Mammary epithelial cell (primary cell): Measurements from ENCODE around the gene UHRF2.
A peak's percentile ranks its signal among the peaks of the same experiment; 100 is the strongest.

Experiments used
- CTCF ChIP-seq, 2 donors: IDR thresholded peaks in 1 of 2; conservative IDR thresholded peaks in 1 of 2; 2 replicates each; pipeline ENCODE4 v1.5.1; 2011 to 2012; ENCODE audit warnings: inconsistent platforms in 2 of 2, low read length in 2 of 2, mild to moderate bottlenecking in 2 of 2, control low read depth in 1 of 2, low read depth in 1 of 2; ENCODE audit not compliant: insufficient read depth in 1 of 2; ENCODE audit errors: extremely low read depth in 1 of 2
- EZH2 ChIP-seq: IDR thresholded peaks from 2 replicates; pipeline ENCODE4 v1.6.1; 2012; ENCODE audit warnings: low read length, inconsistent platforms, borderline replicate concordance

DNA sequence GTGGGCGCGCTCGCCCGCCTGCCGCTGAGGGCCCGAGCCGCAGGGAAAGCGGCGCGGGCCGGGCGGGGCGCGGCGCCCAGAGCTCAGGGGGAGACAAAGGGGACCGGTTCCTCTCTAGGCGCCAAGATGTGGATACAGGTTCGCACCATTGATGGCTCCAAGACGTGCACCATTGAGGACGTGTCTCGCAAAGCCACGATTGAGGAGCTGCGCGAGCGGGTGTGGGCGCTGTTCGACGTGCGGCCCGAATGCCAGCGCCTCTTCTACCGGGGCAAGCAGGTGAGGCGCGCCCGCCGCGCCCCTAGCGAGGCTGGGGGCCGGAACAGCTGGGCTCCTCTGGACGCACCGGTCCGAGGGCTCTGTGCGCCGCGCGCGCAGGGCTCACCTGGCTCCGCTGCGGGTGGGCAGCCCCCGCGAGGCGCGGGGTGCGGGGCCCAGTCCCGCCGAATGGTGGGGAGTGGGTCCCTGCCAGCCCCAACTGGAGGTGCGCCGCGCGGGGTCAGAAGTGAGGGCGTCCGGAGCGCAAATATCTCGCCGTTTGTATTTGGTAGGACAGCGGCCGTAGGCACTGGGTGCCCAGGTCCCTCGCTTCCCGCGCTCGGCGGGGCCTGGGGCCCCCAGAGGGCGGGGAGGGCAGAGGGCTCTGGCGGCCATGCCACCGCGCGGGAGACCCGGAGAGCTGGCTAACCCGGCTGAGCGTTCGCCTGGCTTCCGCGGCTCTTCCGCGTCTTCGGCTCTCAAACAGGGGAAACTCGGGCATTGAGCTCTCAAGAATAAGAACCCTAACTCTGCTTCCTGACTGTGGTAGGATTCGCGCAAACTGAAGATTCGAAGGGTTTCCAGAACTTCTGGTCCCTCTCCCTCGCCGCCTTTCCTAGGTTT lies 607 bp downstream of the UHRF2 start:
- TF ChIP-seq CTCF (conservative IDR thresholded peaks at IDR 0.05 in 1 of 2, IDR thresholded peaks at IDR 0.05 in 1 of 2; ENCODE audit: extremely low read depth in 1 of 2, insufficient read depth in 1 of 2, low read depth in 1 of 2, low read length in 2 of 2) (peak in 1 of 2 donors; percentile 13), EZH2 (no peak)
